Epithelial cell of esophagus (primary cell): ENCODE data around the gene CFAP161.

Experiments used
- DNase-seq: peaks from one replicate; pipeline ENCODE4 v3.0.0; 2010; ENCODE audit warnings: low read depth
- H3K4me3 ChIP-seq: 2 replicates; pipeline ENCODE4 v1.5.1; 2011; ENCODE audit warnings: mild to moderate bottlenecking, low read length, control low read depth
- CTCF ChIP-seq: IDR thresholded peaks from 2 replicates; pipeline ENCODE4 v1.5.1; 2011; ENCODE audit warnings: low read depth, mild to moderate bottlenecking, low read length, control low read depth, inconsistent platforms; ENCODE audit not compliant: insufficient read depth; ENCODE audit errors: missing control alignments

The CFAP161 gene

DNA sequence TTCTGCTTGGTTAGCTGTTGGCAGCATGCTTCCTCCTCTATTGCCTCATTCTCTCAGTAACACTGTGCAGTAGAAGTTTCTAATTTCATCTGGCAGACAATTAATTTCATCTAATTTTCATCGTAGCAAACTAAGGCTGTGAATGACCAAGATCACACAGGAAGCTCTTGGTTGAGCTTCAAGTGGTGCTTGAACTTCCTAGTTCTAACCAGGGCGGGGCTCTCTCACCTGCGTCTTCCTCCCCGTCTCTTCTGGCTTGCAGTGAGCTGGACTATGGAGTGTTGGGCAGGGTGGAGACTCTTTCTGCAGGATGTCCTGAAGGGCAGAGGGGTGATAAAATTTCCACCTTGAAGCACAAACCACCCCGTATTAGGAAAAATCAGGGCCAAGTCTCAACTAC is 60.7 kb downstream of the CFAP161 start:
- no peak for TF ChIP-seq CTCF
- H3K4me3 ChIP-seq: no peak overlapping the region
- DNase-seq: no peak

- no peak for TF ChIP-seq CTCF
These were observed 61.3 kb downstream of the CFAP161 start for GRCh38 chr15:81195339-81195864.

DNA sequence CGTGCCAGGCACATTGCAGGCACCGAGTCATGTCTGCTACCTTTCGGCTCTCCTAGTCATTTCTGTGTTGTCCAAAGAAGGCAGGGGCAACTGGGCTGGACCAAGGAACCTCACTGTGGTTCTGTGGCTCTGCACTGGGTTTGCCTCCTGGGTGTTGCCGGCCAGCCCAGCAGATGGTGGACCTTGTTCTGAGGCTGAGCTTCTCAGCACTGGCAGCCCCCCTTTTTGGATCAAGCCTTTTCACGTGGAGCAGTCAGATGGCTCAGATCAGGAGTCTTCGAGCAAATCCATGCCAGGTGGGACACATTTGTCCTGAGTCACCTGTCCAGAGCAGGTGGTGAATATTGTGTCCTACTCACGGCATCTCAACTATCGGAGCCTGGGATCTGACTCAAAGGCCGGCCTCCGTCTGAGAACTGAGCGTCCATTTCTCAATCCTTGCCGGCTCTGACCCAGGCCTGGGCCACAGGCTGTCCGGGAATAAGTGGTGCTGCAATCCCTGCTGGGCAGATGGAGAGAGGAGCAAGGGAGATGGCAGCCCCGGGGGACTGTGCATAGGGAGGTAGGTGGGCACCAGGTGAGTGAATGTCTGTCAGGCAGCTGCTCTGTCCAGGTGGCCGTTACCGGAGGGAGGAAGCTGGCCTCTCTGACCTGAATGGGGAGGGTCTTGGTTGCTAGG is 62.6 kb downstream of the CFAP161 start, which contains the start of gene IL16:
TSS of gene IL16 (plus strand) at position 304 of the 679 bp plus-strand sequence. CDS start 28,521 bp downstream, outside the sequence.
- H3K4me3 ChIP-seq: no peak within 1 kb of the TSS
- TF ChIP-seq CTCF: no peak
- DNase-seq: no peak

More at GRCh38 chr15:81195339-81195864, 61.3 kb downstream of the CFAP161 start:
- no peak overlapping the region for H3K4me3 ChIP-seq
- DNase-seq: no peak

DNA sequence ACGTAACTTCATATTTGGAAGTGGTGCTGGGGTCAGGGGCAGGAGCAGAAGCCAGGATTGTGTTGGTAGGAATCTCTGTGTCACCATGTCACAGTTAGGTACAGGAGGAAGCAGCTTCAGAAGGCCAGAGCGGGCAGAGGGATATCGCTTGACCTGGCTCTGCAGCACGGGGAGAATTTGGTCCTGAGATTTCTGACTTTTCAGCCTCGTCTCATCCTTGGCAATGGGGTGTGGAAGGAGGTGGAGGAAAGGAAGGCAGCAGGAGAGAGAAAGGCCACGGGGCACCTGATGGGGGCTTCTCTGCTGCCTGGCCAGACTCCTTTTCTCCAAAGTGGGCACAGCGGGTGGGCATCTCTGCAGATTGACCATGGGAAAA is 63.2 kb downstream of the CFAP161 start:
- DNase-seq: no peak
- no peak for TF ChIP-seq CTCF
- no peak overlapping the region for H3K4me3 ChIP-seq

DNA sequence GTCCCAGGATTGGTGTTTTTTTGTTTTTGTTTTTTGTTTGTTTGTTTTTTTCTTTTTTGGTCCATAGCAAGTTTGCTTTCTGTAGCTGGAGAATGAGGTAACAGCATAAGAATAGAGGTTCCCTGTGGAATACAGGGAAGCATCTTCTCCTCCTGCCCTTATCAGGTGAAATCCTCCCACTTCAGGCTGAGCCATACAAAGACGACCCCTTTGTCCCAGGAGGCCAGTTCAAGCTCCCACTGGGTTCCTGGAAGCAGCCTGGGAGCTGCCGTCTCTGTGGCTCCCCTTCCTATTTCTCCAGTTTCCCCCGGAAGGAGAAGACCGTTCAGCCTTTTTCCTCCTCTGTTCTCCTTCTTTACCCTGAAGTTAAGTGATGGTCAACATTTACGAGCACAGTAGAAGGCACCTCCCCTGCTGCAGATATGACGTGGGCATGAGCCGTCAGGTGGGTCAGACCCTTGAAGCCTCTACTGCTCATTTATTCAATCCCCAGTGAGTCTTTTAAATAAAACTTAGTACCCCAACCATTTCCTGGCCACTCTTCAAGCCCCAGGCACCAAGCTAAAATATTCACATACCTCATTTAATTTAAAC is 63.7 kb downstream of the CFAP161 start:
- TF ChIP-seq CTCF: no peak
- DNase-seq: no peak
- no peak overlapping the region for H3K4me3 ChIP-seq
